Measurements from ENCODE around the gene ITGAD. TPM values are rescaled to one million over a fixed set of nuclear protein-coding genes. Genes with fewer than 3 reads are reported as not detected.
"Not testable (repeated sequence)": the region's sequence is repeated elsewhere in the genome, so short reads cannot be mapped to it uniquely, and the experiment has no call there.

ITGAD gene
- total RNA-seq, 1 donor = not detected

- DNase-seq (ENCODE audit: low read depth in 2 of 3, low spot score in 2 of 3) = no peak
Measured at GRCh38 chr16:31428638-31429247, 35.6 kb downstream of the ITGAD start.

DNA sequence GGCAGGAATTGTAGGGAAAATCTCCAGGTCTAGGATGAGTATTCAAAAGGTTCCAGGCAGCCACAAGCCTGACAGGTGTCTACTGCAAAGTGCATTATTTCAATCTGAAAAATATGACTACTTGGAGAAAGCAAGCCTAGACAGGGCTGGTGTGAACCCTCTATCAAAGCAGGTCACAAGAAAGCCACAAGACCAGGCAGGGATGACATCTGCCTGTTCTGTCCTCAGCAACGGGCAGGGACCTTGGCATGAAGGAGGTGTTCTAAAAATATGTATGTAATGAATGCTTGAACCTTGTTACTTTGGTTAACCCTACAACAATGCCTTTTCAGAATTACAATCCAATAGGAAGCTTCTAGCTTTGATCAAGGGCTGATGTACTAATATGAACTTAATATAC, 36.2 kb downstream of the ITGAD start:
- DNase-seq (ENCODE audit: low read depth in 2 of 3, low spot score in 2 of 3) = no peak

- DNase-seq (ENCODE audit: low read depth in 2 of 3, low spot score in 2 of 3) = no peak
Measured at GRCh38 chr16:31429796-31430195, 36.7 kb downstream of the ITGAD start.

GRCh38 chr16:31430380-31431052, 37.4 kb downstream of the ITGAD start:
- no peak for DNase-seq (ENCODE audit: low read depth in 2 of 3, low spot score in 2 of 3)

- no peak for DNase-seq (ENCODE audit: low read depth in 2 of 3, low spot score in 2 of 3)
Measured at GRCh38 chr16:31435341-31436220, 42.4 kb downstream of the ITGAD start.

DNA sequence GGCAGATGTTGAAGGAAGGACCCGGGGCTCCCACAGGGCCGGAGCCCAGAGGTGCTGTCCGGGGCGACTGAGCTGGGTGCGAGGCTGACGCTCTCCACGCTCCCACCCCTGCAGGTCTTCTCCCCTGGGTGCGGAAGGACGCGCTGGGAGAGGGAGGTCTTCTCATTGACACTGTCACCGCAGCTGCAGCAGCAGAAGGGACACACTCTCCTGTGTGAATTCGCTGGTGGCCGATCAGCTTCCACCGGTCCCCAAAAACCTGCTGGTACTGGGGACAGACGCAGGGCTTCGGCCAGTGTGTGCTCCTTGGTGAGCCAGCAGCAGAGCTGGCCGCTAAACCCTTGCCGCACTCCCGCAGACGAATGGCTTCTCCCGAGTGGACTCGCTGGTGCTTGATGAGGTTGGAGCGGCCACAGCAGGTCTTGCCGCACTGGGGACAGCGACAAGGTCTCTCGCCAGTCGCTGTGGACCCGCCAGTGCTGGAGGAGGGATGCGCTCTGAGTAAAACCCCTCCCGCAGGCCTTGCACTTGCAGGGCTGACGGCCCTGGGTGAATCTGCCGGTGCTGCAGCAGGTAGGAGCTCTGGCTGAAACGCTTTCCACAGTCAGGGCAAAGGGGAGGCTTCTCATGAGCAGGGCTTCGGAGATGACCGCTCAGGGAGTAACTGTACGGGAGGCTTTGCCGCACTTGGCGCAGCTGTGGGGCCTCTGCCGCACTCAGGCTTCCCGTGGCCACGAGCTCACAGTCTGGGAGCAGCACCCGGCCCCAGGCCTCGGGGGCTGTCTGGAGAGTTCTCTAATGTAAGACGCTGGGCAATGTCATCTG, 43.3 kb downstream of the ITGAD start:
- no peak for DNase-seq (ENCODE audit: low read depth in 2 of 3, low spot score in 2 of 3)

DNA sequence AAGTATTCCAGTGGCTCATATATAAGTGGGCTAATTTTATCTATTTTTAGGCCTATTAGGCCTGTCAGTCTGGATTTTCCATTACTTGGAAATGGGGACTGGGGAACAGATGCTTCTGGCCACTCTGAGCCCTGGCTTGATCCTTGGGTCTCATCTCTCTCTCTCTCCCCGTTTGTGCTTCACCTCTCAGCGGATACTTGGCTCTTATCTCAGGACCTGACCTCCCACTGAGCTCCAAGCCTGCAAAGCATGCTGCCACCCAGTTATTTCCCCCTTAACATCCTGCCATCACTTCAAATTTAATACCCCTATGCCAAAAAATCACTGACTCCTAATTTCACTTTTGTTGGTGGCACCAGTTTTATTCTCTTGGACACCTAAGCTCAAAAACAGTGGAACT, 45.3 kb downstream of the ITGAD start:
- no peak for DNase-seq (ENCODE audit: low read depth in 2 of 3, low spot score in 2 of 3)

GRCh38 chr16:31439023-31439422, 45.9 kb downstream of the ITGAD start:
- not testable (repeated sequence) for DNase-seq (ENCODE audit: low read depth in 2 of 3, low spot score in 2 of 3)

- no peak for DNase-seq (ENCODE audit: low read depth in 2 of 3, low spot score in 2 of 3)
Measured at GRCh38 chr16:31439519-31439918, 46.4 kb downstream of the ITGAD start.

DNA sequence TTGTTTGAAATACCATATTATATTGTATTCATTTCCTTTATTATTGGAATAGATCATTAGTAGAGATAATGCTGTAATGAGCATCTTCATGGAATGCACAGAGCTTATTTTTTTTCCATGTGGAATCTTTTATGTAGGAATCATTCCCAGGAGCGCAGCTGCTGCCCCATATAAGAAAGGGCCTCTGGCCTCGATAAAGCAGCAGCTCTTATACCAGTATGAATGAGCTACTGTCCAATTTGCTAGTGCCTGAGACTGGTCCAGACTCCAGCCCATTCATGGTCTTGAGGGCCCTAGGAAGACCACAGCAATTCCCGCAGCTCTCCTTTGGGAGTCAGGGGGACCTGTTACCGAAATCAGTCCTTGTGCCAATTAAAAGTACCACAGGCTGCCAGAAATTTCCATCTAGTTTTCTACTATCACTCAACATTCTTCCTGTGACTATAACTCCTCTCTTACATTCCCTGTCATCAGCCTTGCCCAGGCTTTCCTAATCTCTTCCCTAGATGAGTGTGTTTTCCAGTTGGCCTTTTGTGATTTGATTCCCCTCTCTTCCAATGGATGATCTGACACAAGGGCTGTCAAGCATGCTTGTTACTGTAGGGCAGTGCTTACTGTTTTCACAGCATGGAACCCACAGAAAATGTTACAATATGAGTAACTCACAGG, 47.5 kb downstream of the ITGAD start:
- no peak for DNase-seq (ENCODE audit: low read depth in 2 of 3, low spot score in 2 of 3)

- DNase-seq (ENCODE audit: low read depth in 2 of 3, low spot score in 2 of 3) = no peak
Measured at GRCh38 chr16:31441956-31442355, 48.8 kb downstream of the ITGAD start.

GRCh38 chr16:31445931-31446330, 52.8 kb downstream of the ITGAD start:
- DNase-seq (ENCODE audit: low read depth in 2 of 3, low spot score in 2 of 3) = not testable (repeated sequence)

- DNase-seq (ENCODE audit: low read depth in 2 of 3, low spot score in 2 of 3) = no peak
Measured at GRCh38 chr16:31451201-31451600, 58.1 kb downstream of the ITGAD start.

DNA sequence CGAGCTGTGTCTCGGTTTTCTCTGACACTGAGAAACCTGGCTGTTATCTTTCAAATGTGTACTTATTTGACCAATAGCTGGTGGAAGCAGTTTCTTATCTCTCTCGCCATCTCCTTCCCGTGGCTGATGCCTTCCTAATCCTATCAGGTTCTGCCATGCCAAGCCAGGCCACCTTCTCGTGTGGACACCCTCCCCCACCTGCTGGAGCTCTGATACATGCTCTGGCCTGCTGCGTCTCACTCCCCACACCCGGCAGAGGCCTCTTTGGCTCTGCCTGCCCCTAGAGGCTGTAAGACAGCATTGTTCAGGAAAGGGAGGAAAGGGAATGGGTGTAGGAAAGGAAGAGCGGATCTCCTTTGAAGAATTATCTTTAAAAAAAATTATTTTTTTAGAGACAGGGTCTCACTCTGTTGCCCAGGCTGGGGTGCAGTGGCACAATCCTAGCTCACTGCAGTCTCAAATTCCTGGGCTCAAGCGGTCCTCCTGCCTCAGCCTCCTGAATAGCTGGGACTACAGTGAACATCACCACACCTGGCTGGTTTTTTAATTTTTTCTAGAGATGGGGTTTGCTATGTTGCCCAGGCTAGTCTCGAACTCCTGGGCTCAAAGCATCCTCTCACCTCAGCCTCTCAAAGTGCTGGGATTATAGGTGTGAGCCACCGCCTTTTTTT, 58.7 kb downstream of the ITGAD start:
- peak in 1 of 3 donors; percentile 47 for DNase-seq (ENCODE audit: low read depth in 2 of 3, low spot score in 2 of 3)

- no peak for DNase-seq (ENCODE audit: low read depth in 2 of 3, low spot score in 2 of 3)
Measured at GRCh38 chr16:31452631-31453106, 59.5 kb downstream of the ITGAD start.

- peak in 1 of 3 donors; percentile 48 for DNase-seq (ENCODE audit: low read depth in 2 of 3, low spot score in 2 of 3)
Measured at GRCh38 chr16:31453255-31454204, 60.4 kb downstream of the ITGAD start.

- DNase-seq (ENCODE audit: low read depth in 2 of 3, low spot score in 2 of 3) = peak in 2 of 3 donors; percentile 49 to 60
Measured at GRCh38 chr16:31455601-31456314, 62.6 kb downstream of the ITGAD start.

GRCh38 chr16:31456988-31457360, 63.8 kb downstream of the ITGAD start:
- no peak for DNase-seq (ENCODE audit: low read depth in 2 of 3, low spot score in 2 of 3)

All from hematopoietic multipotent progenitor cell (in vitro differentiated cells).